Activated B cell treated with CpG ODN at 0.5 μM for 24 hours (primary cell): Measurements from ENCODE around the gene ITPKA. TPM values are rescaled to one million over a fixed set of nuclear protein-coding genes. Genes with fewer than 3 reads are reported as not detected.
A peak's percentile ranks its signal among the peaks of the same experiment; 100 is the strongest.

Experiments used
- ATAC-seq: fragments of 200-7000 bp; cut with Tn5 transposase; one replicate; pipeline ENCODE4 v1.10.0; 2021; ENCODE audit warnings: low read depth, mild to moderate bottlenecking, moderate library complexity
- CTCF ChIA-PET: fragments of 350-600 bp; sonication (Branson Sonifier 250); formaldehyde crosslinking; loops from one replicate; lab custom pipeline; 2021; ENCODE audit warnings: antibody characterized with exemption; lab: Charles Lee
- POLR2A ChIA-PET: fragments of 350-600 bp; sonication (Branson Sonifier 250); formaldehyde crosslinking; loops from one replicate; lab custom pipeline; 2021; ENCODE audit warnings: antibody characterized with exemption; lab: Charles Lee
- DNase-seq: peaks from one replicate; pipeline ENCODE4 v3.0.0; 2022
- H3K27ac Mint-ChIP-seq: one replicate; pipeline ENCODE4 v1.8.0; 2020; ENCODE audit warnings: mixed read lengths
- H3K27me3 Mint-ChIP-seq: one replicate; pipeline ENCODE4 v1.8.0; 2021; ENCODE audit warnings: mixed read lengths
- H3K36me3 Mint-ChIP-seq: one replicate; pipeline ENCODE4 v1.8.0; 2021; ENCODE audit warnings: low read depth, mixed read lengths
- H3K4me1 Mint-ChIP-seq: one replicate; pipeline ENCODE4 v1.8.0; 2021; ENCODE audit warnings: mixed read lengths
- H3K4me3 Mint-ChIP-seq: one replicate; pipeline ENCODE4 v1.8.0; 2020; ENCODE audit warnings: mild to moderate bottlenecking, mixed read lengths
- H3K9me3 Mint-ChIP-seq: one replicate; pipeline ENCODE4 v1.8.0; 2020; ENCODE audit warnings: mixed read lengths
- intact Hi-C: fragments of 100-400 bp; cut with micrococcal nuclease; formaldehyde crosslinking; loops from one replicate; pipeline ENCODE4 v1.15.1; 2024
- total RNA-seq: library from RNA; stranded (reverse); gene quantifications from 2 replicates; pipeline ENCODE4 v1.2.3, GENCODE V29; 2022
- TF ChIP-seq, protein P1 (sequence below): fragments of 200-600 bp; IDR thresholded peaks from one replicate; pipeline ENCODE4 v1.8.0; 2022; ENCODE audit warnings: antibody characterized with exemption, mild to moderate bottlenecking

ITPKA gene
- total RNA-seq, 1 donor from 2014 or later: 0.18 TPM

DNA sequence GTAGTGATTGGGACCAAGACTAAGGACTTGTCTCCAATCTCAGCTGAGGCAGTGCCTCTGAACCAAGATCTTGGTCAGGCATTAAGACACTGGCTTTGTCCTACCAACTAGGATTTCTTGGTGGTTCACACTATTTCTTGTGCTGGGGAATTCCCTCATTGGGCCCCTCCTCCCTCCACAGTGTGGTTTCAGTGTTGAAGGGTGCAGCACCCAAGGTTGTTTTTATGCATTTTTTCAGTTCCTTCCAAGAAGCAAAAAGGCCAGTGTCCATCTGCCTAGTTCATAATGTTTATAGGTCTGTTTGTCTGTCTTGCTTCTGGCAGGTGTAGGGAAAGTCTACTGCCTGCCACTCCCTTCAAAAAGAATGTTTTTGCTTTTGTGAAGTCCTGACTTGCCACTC lies 10.6 kb upstream of the ITPKA start:
- ATAC-seq (peak; percentile 85), DNase-seq (no peak)
- Mint-ChIP-seq H3K4me1 (peaks cover 19% of the 10 kb centered on the region), H3K27me3 (peaks cover 3% of the 10 kb centered on the region), H3K9me3 (no peaks in the 10 kb centered on the region), H3K4me3 (no peak overlapping the region), H3K27ac (peak overlapping the region; percentile 73), H3K36me3 (peaks cover 37% of the 10 kb centered on the region)
- TF ChIP-seq, protein P1, sequence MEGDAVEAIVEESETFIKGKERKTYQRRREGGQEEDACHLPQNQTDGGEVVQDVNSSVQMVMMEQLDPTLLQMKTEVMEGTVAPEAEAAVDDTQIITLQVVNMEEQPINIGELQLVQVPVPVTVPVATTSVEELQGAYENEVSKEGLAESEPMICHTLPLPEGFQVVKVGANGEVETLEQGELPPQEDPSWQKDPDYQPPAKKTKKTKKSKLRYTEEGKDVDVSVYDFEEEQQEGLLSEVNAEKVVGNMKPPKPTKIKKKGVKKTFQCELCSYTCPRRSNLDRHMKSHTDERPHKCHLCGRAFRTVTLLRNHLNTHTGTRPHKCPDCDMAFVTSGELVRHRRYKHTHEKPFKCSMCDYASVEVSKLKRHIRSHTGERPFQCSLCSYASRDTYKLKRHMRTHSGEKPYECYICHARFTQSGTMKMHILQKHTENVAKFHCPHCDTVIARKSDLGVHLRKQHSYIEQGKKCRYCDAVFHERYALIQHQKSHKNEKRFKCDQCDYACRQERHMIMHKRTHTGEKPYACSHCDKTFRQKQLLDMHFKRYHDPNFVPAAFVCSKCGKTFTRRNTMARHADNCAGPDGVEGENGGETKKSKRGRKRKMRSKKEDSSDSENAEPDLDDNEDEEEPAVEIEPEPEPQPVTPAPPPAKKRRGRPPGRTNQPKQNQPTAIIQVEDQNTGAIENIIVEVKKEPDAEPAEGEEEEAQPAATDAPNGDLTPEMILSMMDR: no peak
- CTCF ChIA-PET: interaction anchor here (0.6 kb wide), 1 partner anchor 300 kb away, joined by 3 read pairs; no protein-coding TSS in a partner anchor
- intact Hi-C loops: loop anchor here (1.0 to 2.0 kb wide), 2 partner anchors 10 to 16 kb away; partner anchors contain the start of gene ITPKA
- POLR2A ChIA-PET: interaction anchor here (0.5 kb wide), 1 partner anchor 69 kb away, joined by 3 read pairs; no protein-coding TSS in a partner anchor

DNA sequence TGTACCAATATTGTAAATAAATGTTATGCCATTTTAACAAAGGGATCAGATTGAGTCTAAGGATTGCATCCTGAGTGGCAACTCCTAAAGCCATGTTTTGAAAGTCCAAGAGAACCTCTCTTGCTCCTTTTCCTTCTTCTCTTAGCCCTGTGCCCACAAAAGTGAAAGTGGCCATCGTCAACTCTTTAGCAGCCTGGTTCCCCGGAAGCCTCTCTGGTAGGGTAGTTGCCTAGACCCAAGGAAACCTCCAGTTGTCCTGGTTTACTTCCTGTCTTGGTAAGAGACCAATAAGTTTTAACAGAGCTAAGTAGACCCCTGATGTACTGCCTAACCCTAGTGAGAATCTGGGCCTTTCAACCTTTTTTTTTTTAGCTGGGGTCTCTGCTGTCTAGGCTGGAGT lies 10.2 kb upstream of the ITPKA start:
- H3K36me3 Mint-ChIP-seq: peaks cover 34% of the 10 kb centered on the region
- peaks cover 3% of the 10 kb centered on the region for H3K27me3 Mint-ChIP-seq
- peak overlapping the region; percentile 73 for H3K27ac Mint-ChIP-seq
- H3K4me1 Mint-ChIP-seq: peaks cover 19% of the 10 kb centered on the region
- H3K9me3 Mint-ChIP-seq: no peaks in the 10 kb centered on the region
- intact Hi-C loops: loop anchor here (1.0 to 2.0 kb wide), 2 partner anchors 10 to 17 kb away; partner anchors contain the start of gene ITPKA
- DNase-seq (no peak), ATAC-seq (peak; percentile 33)
- POLR2A ChIA-PET: interaction anchor here (0.8 kb wide), 1 partner anchor 10 kb away, joined by 3 read pairs; the partner anchor contains the start of gene ITPKA
- no peak overlapping the region for H3K4me3 Mint-ChIP-seq
- TF ChIP-seq, protein P1: no peak
- CTCF ChIA-PET: interaction anchor here (0.6 kb wide), 1 partner anchor 299 kb away, joined by 3 read pairs; no protein-coding TSS in a partner anchor

DNA sequence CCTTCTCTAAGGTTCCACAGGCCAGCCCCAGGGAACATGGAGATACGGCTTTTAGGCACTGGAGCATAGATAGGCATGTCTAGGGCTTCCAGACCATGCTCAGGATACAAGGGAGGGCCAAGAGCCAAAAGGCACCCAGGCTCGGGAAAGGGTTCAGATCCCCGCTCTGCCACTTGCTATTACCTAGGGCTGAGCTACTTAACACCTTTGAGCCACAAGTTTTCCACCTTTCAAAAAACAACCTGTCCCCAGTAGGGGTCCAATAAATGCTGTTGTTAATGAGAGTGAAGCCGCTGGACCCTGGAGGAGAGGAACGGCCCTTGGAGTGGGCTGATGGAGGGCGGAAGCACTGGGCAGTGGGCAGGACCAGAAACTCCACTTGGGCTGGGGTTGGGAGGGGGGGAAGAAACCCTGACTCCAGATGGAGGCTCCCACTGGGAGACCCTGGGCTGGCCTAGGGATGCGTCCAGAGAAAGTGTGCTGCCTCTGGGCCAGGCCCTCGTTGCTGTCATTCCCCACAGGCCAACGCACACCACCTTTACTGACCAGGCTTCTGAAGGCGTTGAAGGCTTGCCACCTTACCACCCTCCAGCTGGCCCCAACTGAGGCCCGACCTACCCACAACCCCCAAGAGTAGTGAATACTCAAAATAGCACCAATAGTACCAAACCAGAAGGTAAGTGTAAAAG lies 8.6 kb upstream of the ITPKA start:
- Mint-ChIP-seq H3K9me3 (no peaks in the 10 kb centered on the region), H3K4me1 (peaks cover 19% of the 10 kb centered on the region), H3K27ac (no peak overlapping the region), H3K36me3 (peaks cover 20% of the 10 kb centered on the region), H3K27me3 (peaks cover 3% of the 10 kb centered on the region), H3K4me3 (no peak overlapping the region)
- TF ChIP-seq, protein P1: no peak
- CTCF ChIA-PET: no interaction called here
- intact Hi-C loops: no loop called here
- DNase-seq (no peak), ATAC-seq (no peak)
- POLR2A ChIA-PET: no interaction called here

DNA sequence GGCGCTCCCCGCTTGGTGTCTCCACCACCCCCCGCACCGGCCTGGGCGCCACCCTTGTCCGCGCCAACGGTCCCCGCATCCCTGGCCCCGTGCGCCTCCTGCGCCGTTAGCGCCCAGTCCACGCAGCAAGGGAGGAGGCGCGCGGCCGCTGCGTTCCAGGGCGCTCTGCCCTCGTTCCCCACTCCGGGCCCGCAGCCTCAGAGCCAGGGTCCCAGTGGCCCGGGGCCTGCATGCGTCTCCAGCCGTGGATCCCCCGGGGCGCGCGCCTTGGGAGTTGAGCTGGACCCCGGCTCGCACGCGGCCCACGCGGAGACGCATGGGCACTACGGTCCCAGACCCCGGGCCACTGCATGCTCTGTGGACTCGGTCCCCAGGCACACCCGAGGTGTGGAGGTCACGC lies 7.4 kb upstream of the ITPKA start:
- intact Hi-C loops: no loop called here
- TF ChIP-seq, protein P1: no peak
- Mint-ChIP-seq H3K4me1 (peaks cover 19% of the 10 kb centered on the region), H3K36me3 (peaks cover 8% of the 10 kb centered on the region), H3K9me3 (no peaks in the 10 kb centered on the region), H3K4me3 (no peak overlapping the region), H3K27me3 (peaks cover 8% of the 10 kb centered on the region), H3K27ac (no peak overlapping the region)
- ChIA-PET CTCF (no interaction called here), POLR2A (no interaction called here)
- no peak for ATAC-seq
- DNase-seq: no peak

DNA sequence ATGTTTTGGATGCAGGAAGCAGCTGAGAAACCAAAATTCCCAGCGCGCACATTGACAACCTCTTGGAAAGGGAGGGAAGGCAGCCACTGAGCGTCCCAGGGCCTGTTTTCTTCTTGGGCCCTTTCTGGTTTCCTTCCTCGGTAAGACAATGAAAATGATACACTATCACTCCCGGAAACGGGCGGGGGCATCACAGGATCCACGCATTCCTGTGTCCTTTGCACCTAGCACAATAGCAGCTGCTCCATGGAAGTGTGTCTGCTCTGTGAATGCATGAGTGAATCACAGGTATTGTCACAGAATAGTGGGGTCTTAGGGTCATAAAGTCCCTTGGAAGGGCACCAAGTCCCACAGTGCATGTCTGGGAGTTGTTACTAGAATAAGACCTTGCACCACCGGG lies 6.3 kb upstream of the ITPKA start:
- H3K27ac Mint-ChIP-seq: no peak overlapping the region
- ATAC-seq: no peak
- CTCF ChIA-PET: no interaction called here

More for the DNA sequence above, 6.3 kb upstream of the ITPKA start:
- TF ChIP-seq, protein P1: no peak
- peaks cover 17% of the 10 kb centered on the region for H3K27me3 Mint-ChIP-seq
- DNase-seq: no peak
- H3K4me3 Mint-ChIP-seq: no peak overlapping the region
- POLR2A ChIA-PET: no interaction called here
- peaks cover 19% of the 10 kb centered on the region for H3K4me1 Mint-ChIP-seq
- no peaks in the 10 kb centered on the region for H3K9me3 Mint-ChIP-seq
- intact Hi-C loops: no loop called here
- H3K36me3 Mint-ChIP-seq: no peaks in the 10 kb centered on the region
